SK-N-SH (cell line): ENCODE results near the gene ARID3A. TPM values are rescaled to one million over a fixed set of nuclear protein-coding genes. Genes with fewer than 3 reads are reported as not detected.

Source experiments
- CTCF ChIA-PET: fragments of 300-600, 350-600 bp; formaldehyde crosslinking; extraction: SDS; loops from one replicate; lab custom pipeline; 2021; lab: Yijun Ruan, JAX
- POLR2A ChIA-PET: fragments of 350-600 bp; sonication (Branson Sonifier 250); formaldehyde crosslinking; extraction: SDS; loops from one replicate; lab custom pipeline; 2020; ENCODE audit warnings: antibody characterized with exemption, inconsistent platforms; lab: Yijun Ruan, JAX
- DNase-seq: peaks from one replicate; pipeline ENCODE4 v3.0.0; 2012
- H2AFZ ChIP-seq: fragments of 200-600 bp; sonication (generic); 2 replicates; pipeline ENCODE4 v1.8.1; 2016; ENCODE audit warnings: antibody characterized with exemption, mild to moderate bottlenecking, low read depth
- H3F3A ChIP-seq: fragments of 200-600 bp; sonication (generic); replicated peaks from 2 replicates; pipeline ENCODE3; 2016; ENCODE audit warnings: antibody characterized with exemption, mild to moderate bottlenecking; ENCODE audit not compliant: insufficient read depth
- H3K27ac ChIP-seq, 2 experiments: fragments of 200-500 bp in 1 of 2; fragments of 200-600 bp in 1 of 2; sonication (Bioruptor generic) in 1 of 2; sonication (generic), shearing (Covaris generic) in 1 of 2; 2 replicates each; pipeline versions ENCODE4 v1.5.1 to v1.6.1; 2014 to 2016; ENCODE audit warnings: low read depth in 2 of 2, inconsistent platforms in 1 of 2, low read length in 1 of 2, mild to moderate bottlenecking in 1 of 2, mixed read lengths in 1 of 2
- H3K27me3 ChIP-seq: fragments of 200-600 bp; sonication (generic), shearing (Covaris generic); 2 replicates; pipeline ENCODE4 v1.6.1; 2016; ENCODE audit warnings: mixed run types; ENCODE audit not compliant: insufficient read depth
- H3K36me3 ChIP-seq, 2 experiments: fragments of 200-500 bp in 1 of 2; fragments of 200-600 bp in 1 of 2; sonication (Bioruptor generic) in 1 of 2; sonication (generic) in 1 of 2; replicated peaks in 1 of 2; 2 replicates each; pipeline versions ENCODE3 to v1.5.1; 2014 to 2016; ENCODE audit warnings: low read length in 1 of 2, mild to moderate bottlenecking in 1 of 2; ENCODE audit not compliant: insufficient read depth in 2 of 2, control insufficient read depth in 1 of 2
- H3K4me1 ChIP-seq, 2 experiments: fragments of 200-500 bp in 1 of 2; fragments of 200-600 bp in 1 of 2; sonication (Bioruptor generic) in 1 of 2; sonication (generic), shearing (Covaris generic) in 1 of 2; 2 replicates each; pipeline versions ENCODE4 v1.5.1 to v1.6.1; 2014 to 2016; ENCODE audit warnings: low read depth in 1 of 2, low read length in 1 of 2, mixed run types in 1 of 2; ENCODE audit not compliant: insufficient read depth in 2 of 2, control insufficient read depth in 1 of 2
- H3K4me2 ChIP-seq: fragments of 200-600 bp; sonication (generic), shearing (Covaris generic); 2 replicates; pipeline ENCODE4 v1.6.1; 2017; ENCODE audit warnings: mixed run types
- H3K4me3 ChIP-seq, 2 experiments: fragments of 200-500 bp in 1 of 2; fragments of 200-600 bp in 1 of 2; sonication (Bioruptor generic) in 1 of 2; sonication (generic), shearing (Covaris generic) in 1 of 2; 2 replicates each; pipeline versions ENCODE4 v1.5.1 to v1.8.1; 2014 to 2016; ENCODE audit warnings: low read depth in 2 of 2, inconsistent platforms in 1 of 2, low read length in 1 of 2, mild to moderate bottlenecking in 1 of 2, mixed read lengths in 1 of 2, moderate library complexity in 1 of 2
- H3K79me2 ChIP-seq: fragments of 200-600 bp; sonication (generic); 2 replicates; pipeline ENCODE4 v1.8.1; 2017; ENCODE audit warnings: mild to moderate bottlenecking; ENCODE audit not compliant: insufficient read depth
- H3K9ac ChIP-seq: fragments of 200-600 bp; sonication (generic); 2 replicates; pipeline ENCODE4 v1.6.1; 2017; ENCODE audit warnings: mixed run types
- H3K9me2 ChIP-seq: fragments of 200-600 bp; sonication (generic); 2 replicates; pipeline ENCODE4 v1.6.1; 2017; ENCODE audit warnings: mixed run types
- H3K9me3 ChIP-seq: fragments of 200-600 bp; sonication (generic); 2 replicates; pipeline ENCODE4 v1.6.1; 2017; ENCODE audit warnings: mixed run types, mild to moderate bottlenecking, moderate library complexity
- H4K20me1 ChIP-seq: fragments of 200-600 bp; sonication (generic); 2 replicates; pipeline ENCODE4 v1.6.1; 2017; ENCODE audit warnings: mild to moderate bottlenecking, mixed run types; ENCODE audit not compliant: insufficient read depth
- CHD2 ChIP-seq: fragments of 150-350 bp; IDR thresholded peaks from 2 replicates; pipeline ENCODE4 v1.6.1; 2018; ENCODE audit warnings: low read length; ENCODE audit not compliant: partially characterized antibody
- EP300 ChIP-seq, 2 experiments: IDR thresholded peaks; 2 replicates each; pipeline versions ENCODE4 v1.4.0 to v1.6.1; 2012; ENCODE audit warnings: borderline replicate concordance in 1 of 2, low read depth in 1 of 2, low read length in 1 of 2
- EZH2phosphoT487 ChIP-seq: fragments of 200-600 bp; sonication (generic); IDR thresholded peaks from 2 replicates; pipeline ENCODE4 v1.6.1; 2017; ENCODE audit warnings: low read depth, mixed run types, mild to moderate bottlenecking, antibody characterized with exemption, moderate library complexity, borderline replicate concordance
- FOXM1 ChIP-seq: IDR thresholded peaks from 2 replicates; pipeline ENCODE4 v1.4.0; 2012; ENCODE audit warnings: low read depth, mild to moderate bottlenecking
- JUND ChIP-seq: IDR thresholded peaks from 2 replicates; pipeline ENCODE4 v1.4.0; 2012
- MEF2A ChIP-seq: IDR thresholded peaks from 2 replicates; pipeline ENCODE4 v1.4.0; 2012; ENCODE audit warnings: low read depth, borderline replicate concordance
- MXI1 ChIP-seq: IDR thresholded peaks from 2 replicates; pipeline ENCODE4 v1.6.1; 2012; ENCODE audit warnings: mild to moderate bottlenecking, low read depth, low read length, improper control_type of control experiment
- NFIC ChIP-seq: IDR thresholded peaks from 2 replicates; pipeline ENCODE4 v1.4.0; 2012; ENCODE audit warnings: borderline replicate concordance
- NRF1 ChIP-seq: IDR thresholded peaks from 2 replicates; pipeline ENCODE4 v1.6.1; 2012; ENCODE audit warnings: low read depth, mild to moderate bottlenecking, low read length
- POLR2AphosphoS5 ChIP-seq: IDR thresholded peaks from 2 replicates; pipeline ENCODE4 v1.6.1; 2012; ENCODE audit warnings: low read depth, low read length
- RAD21 ChIP-seq: IDR thresholded peaks from 2 replicates; pipeline ENCODE4 v1.6.1; 2012; ENCODE audit warnings: mild to moderate bottlenecking, low read length
- RCOR1 ChIP-seq: fragments of 150-350 bp; IDR thresholded peaks from 2 replicates; pipeline ENCODE4 v1.6.1; 2017; ENCODE audit warnings: antibody characterized with exemption, low read length
- RXRA ChIP-seq: IDR thresholded peaks from 2 replicates; pipeline ENCODE4 v1.4.0; 2012; ENCODE audit warnings: low read depth, mild to moderate bottlenecking, borderline replicate concordance
- TAF1 ChIP-seq: IDR thresholded peaks from 2 replicates; pipeline ENCODE4 v1.6.1; 2012; ENCODE audit warnings: low read depth, mild to moderate bottlenecking, low read length, moderate library complexity, borderline replicate concordance
- TCF12 ChIP-seq: IDR thresholded peaks from 2 replicates; pipeline ENCODE4 v1.4.0; 2012
- YY1 ChIP-seq: IDR thresholded peaks from 2 replicates; pipeline ENCODE4 v1.4.0; 2012; ENCODE audit warnings: low read depth, mild to moderate bottlenecking
- WGBS: methylation state at CpG from one replicate; pipeline ENCODE4 v1.1.6; 2017; ENCODE audit warnings: low lambda C conversion rate; 5-methylcytosine and 5-hydroxymethylcytosine counted together
- polyA plus RNA-seq, 3 experiments: library from polyadenylated mRNA; depleted of rRNA; stranded (reverse); fragments of >200 nt; gene quantifications; 2 replicates each; pipeline ENCODE4 v1.2.3, GENCODE V29; 2012
- TF ChIP-seq, protein P1 (sequence below): fragments of 150-350 bp; IDR thresholded peaks from 2 replicates; pipeline ENCODE4 v1.6.1; 2016; ENCODE audit warnings: mild to moderate bottlenecking, low read depth, low read length
- TF ChIP-seq, protein P2 (sequence below): fragments of 150-350 bp; IDR thresholded peaks from 2 replicates; pipeline ENCODE4 v1.6.1; 2017; ENCODE audit warnings: antibody characterized with exemption, low read length, low read depth, borderline replicate concordance

The ARID3A gene
- polyA plus RNA-seq, 1 of the 3 experiments (the other 2 are of a cell fraction) = 8.6 TPM

DNA sequence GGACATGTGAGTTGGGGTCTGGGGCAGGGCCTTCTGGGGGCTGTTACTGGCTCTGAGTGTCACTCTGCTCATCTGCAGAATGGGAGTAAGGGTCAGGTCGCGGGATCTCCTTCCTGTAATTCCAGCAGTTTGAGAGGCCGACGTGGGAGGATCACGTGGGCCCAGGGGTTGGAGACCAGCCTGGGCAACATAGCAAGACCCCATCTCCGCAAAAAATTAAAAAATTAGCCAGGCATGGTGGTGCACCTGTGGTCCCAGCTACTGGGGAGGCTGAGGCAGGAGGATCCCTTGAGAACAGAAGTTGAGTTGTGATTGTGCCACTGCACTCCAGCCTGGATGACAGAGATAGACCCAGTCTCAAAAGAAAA, 4.0 kb downstream of the ARID3A start:
- H3K9me2 ChIP-seq = no peaks in the 10 kb centered on the region
- TF ChIP-seq RXRA = no peak
- TF ChIP-seq TCF12 = no peak
- no peak for TF ChIP-seq FOXM1
- TF ChIP-seq YY1 = no peak
- no peak for TF ChIP-seq EP300 (IDR thresholded peaks at IDR 0.05; ENCODE audit: borderline replicate concordance in 1 of 2, low read depth in 1 of 2, low read length in 1 of 2)
- TF ChIP-seq RCOR1 = no peak
- TF ChIP-seq MEF2A = no peak
- TF ChIP-seq RAD21 = no peak
- no peak for TF ChIP-seq NFIC
- no peak for TF ChIP-seq CHD2
- TF ChIP-seq, protein P1, sequence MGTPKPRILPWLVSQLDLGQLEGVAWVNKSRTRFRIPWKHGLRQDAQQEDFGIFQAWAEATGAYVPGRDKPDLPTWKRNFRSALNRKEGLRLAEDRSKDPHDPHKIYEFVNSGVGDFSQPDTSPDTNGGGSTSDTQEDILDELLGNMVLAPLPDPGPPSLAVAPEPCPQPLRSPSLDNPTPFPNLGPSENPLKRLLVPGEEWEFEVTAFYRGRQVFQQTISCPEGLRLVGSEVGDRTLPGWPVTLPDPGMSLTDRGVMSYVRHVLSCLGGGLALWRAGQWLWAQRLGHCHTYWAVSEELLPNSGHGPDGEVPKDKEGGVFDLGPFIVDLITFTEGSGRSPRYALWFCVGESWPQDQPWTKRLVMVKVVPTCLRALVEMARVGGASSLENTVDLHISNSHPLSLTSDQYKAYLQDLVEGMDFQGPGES = no peak
- TF ChIP-seq, protein P2, sequence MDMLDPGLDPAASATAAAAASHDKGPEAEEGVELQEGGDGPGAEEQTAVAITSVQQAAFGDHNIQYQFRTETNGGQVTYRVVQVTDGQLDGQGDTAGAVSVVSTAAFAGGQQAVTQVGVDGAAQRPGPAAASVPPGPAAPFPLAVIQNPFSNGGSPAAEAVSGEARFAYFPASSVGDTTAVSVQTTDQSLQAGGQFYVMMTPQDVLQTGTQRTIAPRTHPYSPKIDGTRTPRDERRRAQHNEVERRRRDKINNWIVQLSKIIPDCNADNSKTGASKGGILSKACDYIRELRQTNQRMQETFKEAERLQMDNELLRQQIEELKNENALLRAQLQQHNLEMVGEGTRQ = no peak
- no peak for TF ChIP-seq EZH2phosphoT487
- TF ChIP-seq POLR2AphosphoS5 = no peak
- TF ChIP-seq, all 33 proteins: peak for 0
- no peak overlapping the region for H2AFZ ChIP-seq
- no peaks in the 10 kb centered on the region for H3K27me3 ChIP-seq
- DNase-seq = no peak
- ChIA-PET POLR2A (interaction anchor here (0.7 kb wide), 1 partner anchor 67 kb away, joined by 4 read pairs; no protein-coding TSS in a partner anchor), CTCF (interaction anchor here (1.1 kb wide), 1 partner anchor 10 kb away, joined by 5 read pairs; no protein-coding TSS in a partner anchor)
- H3F3A ChIP-seq = peaks cover 6% of the 10 kb centered on the region
- H4K20me1 ChIP-seq = no peaks in the 10 kb centered on the region
- peaks cover 44% of the 10 kb centered on the region for H3K79me2 ChIP-seq
- WGBS = 96% methylated on average over 6 of the region's 6 CpGs
- no peak overlapping the region for H3K27ac ChIP-seq
- peaks cover 15 to 38% of the 10 kb centered on the region in 2 experiments; a peak in 2 of 4 replicates for H3K4me1 ChIP-seq
- H3K9me3 ChIP-seq = no peaks in the 10 kb centered on the region
- no peak overlapping the region for H3K4me2 ChIP-seq
- no peak overlapping the region for H3K4me3 ChIP-seq
- H3K36me3 ChIP-seq = peaks cover 0 to 9% of the 10 kb centered on the region in 2 experiments
- H3K9ac ChIP-seq = no peak overlapping the region

DNA sequence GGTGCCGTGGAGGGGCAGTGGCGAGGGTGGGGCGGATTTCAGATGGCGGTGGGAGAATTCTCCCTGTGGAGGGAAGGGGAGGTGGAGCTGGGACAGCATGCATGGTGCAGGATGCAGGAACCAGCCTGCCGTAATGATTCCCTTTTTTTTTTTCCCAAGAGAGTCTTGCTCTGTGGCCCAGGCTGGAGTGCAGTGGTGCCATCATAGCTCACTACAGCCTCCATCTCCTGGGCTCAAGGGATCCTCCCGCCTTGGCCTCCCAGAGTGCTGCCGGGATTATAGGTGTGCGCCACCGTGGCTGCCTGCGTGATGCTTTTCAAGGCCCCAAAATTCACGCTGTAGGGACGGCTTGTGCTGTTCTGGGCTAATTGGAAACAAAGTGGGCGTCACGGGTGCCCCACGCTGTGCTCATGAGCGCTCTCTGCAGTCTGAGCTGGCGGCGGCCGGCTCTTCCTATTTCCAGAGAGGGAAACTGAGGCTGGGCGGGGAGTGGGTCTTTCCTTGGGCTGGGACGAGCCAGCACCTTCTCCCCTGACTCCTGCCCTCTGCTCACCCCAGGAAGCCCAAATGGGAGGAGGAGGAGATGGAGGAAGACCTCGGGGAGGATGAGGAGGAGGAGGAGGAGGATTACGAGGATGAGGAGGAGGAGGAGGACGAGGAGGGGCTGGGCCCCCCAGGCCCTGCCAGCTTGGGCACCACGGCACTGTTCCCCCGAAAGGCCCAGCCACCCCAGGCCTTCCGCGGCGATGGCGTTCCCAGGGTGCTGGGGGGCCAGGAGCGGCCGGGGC, 6.2 kb downstream of the ARID3A start:
- TF ChIP-seq RCOR1 = no peak
- no peak for TF ChIP-seq RAD21
- no peak for TF ChIP-seq TAF1
- no peak for TF ChIP-seq NRF1
- TF ChIP-seq MXI1 = no peak
- no peak for TF ChIP-seq JUND
- no peak for TF ChIP-seq POLR2AphosphoS5
- Histone ChIP-seq H3K9me3 (no peaks in the 10 kb centered on the region), H2AFZ (no peak overlapping the region), H3K27me3 (no peaks in the 10 kb centered on the region), H3K36me3 (peaks cover 0 to 9% of the 10 kb centered on the region in 2 experiments), H3K27ac (peak overlapping the region in 1 of 2 experiments; percentile 89; a peak in 2 of 4 replicates), H3K79me2 (peaks cover 41% of the 10 kb centered on the region), H4K20me1 (no peaks in the 10 kb centered on the region), H3K9me2 (no peaks in the 10 kb centered on the region), H3K9ac (no peak overlapping the region), H3K4me3 (no peak overlapping the region), H3K4me2 (peak overlapping the region; percentile 83; the same call in 1 of the 2 replicates), H3K4me1 (peaks cover 13 to 43% of the 10 kb centered on the region in 2 experiments; a peak in 2 of 4 replicates), H3F3A (peaks cover 6% of the 10 kb centered on the region)
- POLR2A ChIA-PET = no interaction called here
- 97% methylated on average over 27 of the region's 32 CpGs for WGBS
- CTCF ChIA-PET = interaction anchor here (0.6 to 2.4 kb wide), 8 partner anchors 9 to 314 kb away, joined by 3 to 16 read pairs (median 3); partner anchors contain the start of genes MED16, RNU6-9 and WDR18
- DNase-seq = no peak
